ENCODE results near the gene VPS37C.

DNA sequence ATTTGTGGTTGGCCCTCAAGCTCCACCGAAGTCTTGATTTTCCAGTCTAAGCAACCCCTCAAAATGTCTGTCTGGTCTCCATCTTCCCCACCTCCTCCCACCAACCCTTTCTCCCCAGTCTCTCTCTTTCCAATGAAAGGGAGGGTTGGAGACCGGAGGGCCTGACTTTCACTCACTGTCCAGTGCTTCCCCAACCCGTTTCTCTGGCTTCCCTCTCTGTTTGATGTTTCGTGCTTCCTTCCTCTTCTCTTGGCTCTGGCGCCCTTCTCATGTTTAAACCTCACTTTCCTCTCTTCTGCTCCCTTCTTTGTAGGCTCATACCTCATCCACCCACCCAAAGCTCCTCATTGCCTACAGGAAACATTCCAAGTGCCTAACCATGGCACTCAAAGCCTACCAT, 11.1 kb upstream of the VPS37C start:
- TF ChIP-seq POLR2A (IDR thresholded peaks at IDR 0.05; ENCODE audit: low read length) (no peak), RAD21 (conservative IDR thresholded peaks at IDR 0.05 in 1 of 2, IDR thresholded peaks at IDR 0.05 in 1 of 2) (no peak), KDM5A (IDR thresholded peaks at IDR 0.05) (no peak), SREBF2 (IDR thresholded peaks at IDR 0.05) (no peak), FOSL2 (IDR thresholded peaks at IDR 0.05) (no peak), FOSL2 (CRISPR knock-in tag; IDR thresholded peaks at IDR 0.05) (no peak), MAFK (IDR thresholded peaks at IDR 0.05; ENCODE audit: partially characterized antibody) (no peak), EP300 (IDR thresholded peaks at IDR 0.05) (no peak), ZC3H11A (IDR thresholded peaks at IDR 0.05) (no peak), NR3C1 (IDR thresholded peaks at IDR 0.05) (no peak)
- TF ChIP-seq, protein P1, sequence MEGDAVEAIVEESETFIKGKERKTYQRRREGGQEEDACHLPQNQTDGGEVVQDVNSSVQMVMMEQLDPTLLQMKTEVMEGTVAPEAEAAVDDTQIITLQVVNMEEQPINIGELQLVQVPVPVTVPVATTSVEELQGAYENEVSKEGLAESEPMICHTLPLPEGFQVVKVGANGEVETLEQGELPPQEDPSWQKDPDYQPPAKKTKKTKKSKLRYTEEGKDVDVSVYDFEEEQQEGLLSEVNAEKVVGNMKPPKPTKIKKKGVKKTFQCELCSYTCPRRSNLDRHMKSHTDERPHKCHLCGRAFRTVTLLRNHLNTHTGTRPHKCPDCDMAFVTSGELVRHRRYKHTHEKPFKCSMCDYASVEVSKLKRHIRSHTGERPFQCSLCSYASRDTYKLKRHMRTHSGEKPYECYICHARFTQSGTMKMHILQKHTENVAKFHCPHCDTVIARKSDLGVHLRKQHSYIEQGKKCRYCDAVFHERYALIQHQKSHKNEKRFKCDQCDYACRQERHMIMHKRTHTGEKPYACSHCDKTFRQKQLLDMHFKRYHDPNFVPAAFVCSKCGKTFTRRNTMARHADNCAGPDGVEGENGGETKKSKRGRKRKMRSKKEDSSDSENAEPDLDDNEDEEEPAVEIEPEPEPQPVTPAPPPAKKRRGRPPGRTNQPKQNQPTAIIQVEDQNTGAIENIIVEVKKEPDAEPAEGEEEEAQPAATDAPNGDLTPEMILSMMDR (IDR thresholded peaks at IDR 0.05) = no peak
- TF ChIP-seq, protein P2, sequence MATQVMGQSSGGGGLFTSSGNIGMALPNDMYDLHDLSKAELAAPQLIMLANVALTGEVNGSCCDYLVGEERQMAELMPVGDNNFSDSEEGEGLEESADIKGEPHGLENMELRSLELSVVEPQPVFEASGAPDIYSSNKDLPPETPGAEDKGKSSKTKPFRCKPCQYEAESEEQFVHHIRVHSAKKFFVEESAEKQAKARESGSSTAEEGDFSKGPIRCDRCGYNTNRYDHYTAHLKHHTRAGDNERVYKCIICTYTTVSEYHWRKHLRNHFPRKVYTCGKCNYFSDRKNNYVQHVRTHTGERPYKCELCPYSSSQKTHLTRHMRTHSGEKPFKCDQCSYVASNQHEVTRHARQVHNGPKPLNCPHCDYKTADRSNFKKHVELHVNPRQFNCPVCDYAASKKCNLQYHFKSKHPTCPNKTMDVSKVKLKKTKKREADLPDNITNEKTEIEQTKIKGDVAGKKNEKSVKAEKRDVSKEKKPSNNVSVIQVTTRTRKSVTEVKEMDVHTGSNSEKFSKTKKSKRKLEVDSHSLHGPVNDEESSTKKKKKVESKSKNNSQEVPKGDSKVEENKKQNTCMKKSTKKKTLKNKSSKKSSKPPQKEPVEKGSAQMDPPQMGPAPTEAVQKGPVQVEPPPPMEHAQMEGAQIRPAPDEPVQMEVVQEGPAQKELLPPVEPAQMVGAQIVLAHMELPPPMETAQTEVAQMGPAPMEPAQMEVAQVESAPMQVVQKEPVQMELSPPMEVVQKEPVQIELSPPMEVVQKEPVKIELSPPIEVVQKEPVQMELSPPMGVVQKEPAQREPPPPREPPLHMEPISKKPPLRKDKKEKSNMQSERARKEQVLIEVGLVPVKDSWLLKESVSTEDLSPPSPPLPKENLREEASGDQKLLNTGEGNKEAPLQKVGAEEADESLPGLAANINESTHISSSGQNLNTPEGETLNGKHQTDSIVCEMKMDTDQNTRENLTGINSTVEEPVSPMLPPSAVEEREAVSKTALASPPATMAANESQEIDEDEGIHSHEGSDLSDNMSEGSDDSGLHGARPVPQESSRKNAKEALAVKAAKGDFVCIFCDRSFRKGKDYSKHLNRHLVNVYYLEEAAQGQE (IDR thresholded peaks at IDR 0.05) = no peak
- TF ChIP-seq, protein P3, sequence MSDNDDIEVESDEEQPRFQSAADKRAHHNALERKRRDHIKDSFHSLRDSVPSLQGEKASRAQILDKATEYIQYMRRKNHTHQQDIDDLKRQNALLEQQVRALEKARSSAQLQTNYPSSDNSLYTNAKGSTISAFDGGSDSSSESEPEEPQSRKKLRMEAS (IDR thresholded peaks at IDR 0.05) = no peak
- TF ChIP-seq, protein P4, sequence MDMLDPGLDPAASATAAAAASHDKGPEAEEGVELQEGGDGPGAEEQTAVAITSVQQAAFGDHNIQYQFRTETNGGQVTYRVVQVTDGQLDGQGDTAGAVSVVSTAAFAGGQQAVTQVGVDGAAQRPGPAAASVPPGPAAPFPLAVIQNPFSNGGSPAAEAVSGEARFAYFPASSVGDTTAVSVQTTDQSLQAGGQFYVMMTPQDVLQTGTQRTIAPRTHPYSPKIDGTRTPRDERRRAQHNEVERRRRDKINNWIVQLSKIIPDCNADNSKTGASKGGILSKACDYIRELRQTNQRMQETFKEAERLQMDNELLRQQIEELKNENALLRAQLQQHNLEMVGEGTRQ (IDR thresholded peaks at IDR 0.05) = no peak
